PC-9 (cell line): ENCODE results near the gene LBP. TPM values are rescaled to one million over a fixed set of nuclear protein-coding genes. Genes with fewer than 3 reads are reported as not detected.

Experiments used
- BruUV-seq: library from RNA; stranded (reverse); fragments of 400-500 nt; replicated peaks from 2 replicates; lab custom pipeline; 2021; lab: Mats Ljungman, UMichigan
- CTCF ChIA-PET: fragments of 300-600 bp; sonication (Branson Sonifier 250); formaldehyde crosslinking; loops from one replicate; lab custom pipeline; 2022; ENCODE audit warnings: antibody characterized with exemption; lab: Charles Lee
- POLR2A ChIA-PET: fragments of 300-600 bp; sonication (Branson Sonifier 250); formaldehyde crosslinking; loops from one replicate; lab custom pipeline; 2022; ENCODE audit warnings: antibody characterized with exemption; ENCODE audit not compliant: unreplicated experiment; lab: Charles Lee
- DNase-seq, 2 experiments: peaks; one replicate each; pipeline versions ENCODE4 v3.0.0 to v3.0.0-alpha.2; 2015 to 2022; ENCODE audit warnings: mixed read lengths in 1 of 2
- H2AFZ ChIP-seq: fragments of 200-600 bp; sonication (generic); 2 replicates; pipeline ENCODE4 v1.8.1; 2017; ENCODE audit warnings: antibody characterized with exemption
- H3F3A ChIP-seq: fragments of 200-600 bp; sonication (generic); 2 replicates; pipeline ENCODE4 v1.8.1; 2017; ENCODE audit warnings: antibody characterized with exemption, mild to moderate bottlenecking, low read depth; ENCODE audit not compliant: insufficient read depth
- H3K27ac ChIP-seq: fragments of 200-600 bp; sonication (generic); 2 replicates; pipeline ENCODE4 v1.6.1; 2016; ENCODE audit warnings: mixed run types
- H3K27me3 ChIP-seq: fragments of 200-600 bp; sonication (generic); 2 replicates; pipeline ENCODE4 v1.6.1; 2016; ENCODE audit warnings: low read depth, mixed run types; ENCODE audit not compliant: insufficient read depth
- H3K36me3 ChIP-seq: fragments of 200-600 bp; sonication (generic); 2 replicates; pipeline ENCODE4 v1.6.1; 2016; ENCODE audit warnings: low read depth, mixed run types
- H3K4me1 ChIP-seq: fragments of 200-600 bp; sonication (generic); replicated peaks from 2 replicates; pipeline ENCODE4 v1.6.1; 2016; ENCODE audit warnings: mixed run types; ENCODE audit not compliant: insufficient read depth
- H3K4me2 ChIP-seq: fragments of 200-600 bp; sonication (generic); 2 replicates; pipeline ENCODE4 v1.6.1; 2017; ENCODE audit warnings: mixed run types
- H3K4me3 ChIP-seq: fragments of 200-600 bp; sonication (generic); 2 replicates; pipeline ENCODE4 v1.6.1; 2016; ENCODE audit warnings: mixed run types
- H3K79me2 ChIP-seq: fragments of 200-600 bp; sonication (generic); 2 replicates; pipeline ENCODE4 v1.6.1; 2017; ENCODE audit warnings: low read depth, mixed run types
- H3K9me2 ChIP-seq: fragments of 200-600 bp; sonication (generic); 2 replicates; pipeline ENCODE4 v1.8.1; 2017; ENCODE audit warnings: mild to moderate bottlenecking; ENCODE audit not compliant: insufficient read depth
- H3K9me3 ChIP-seq: fragments of 200-600 bp; sonication (generic); 2 replicates; pipeline ENCODE4 v1.8.1; 2016; ENCODE audit warnings: low read depth; ENCODE audit not compliant: insufficient read depth
- H4K20me1 ChIP-seq: fragments of 200-600 bp; sonication (generic); 2 replicates; pipeline ENCODE4 v1.8.1; 2017; ENCODE audit not compliant: insufficient read depth
- EZH2 ChIP-seq: fragments of 200-600 bp; sonication (generic); IDR thresholded peaks from 2 replicates; pipeline ENCODE4 v1.8.0; 2017; ENCODE audit warnings: antibody characterized with exemption, low read depth
- intact Hi-C: fragments of 100-400 bp; cut with micrococcal nuclease; formaldehyde crosslinking; loops from one replicate; pipeline ENCODE4 v1.10.0; 2022; ENCODE audit not compliant: unreplicated experiment
- total RNA-seq: library from RNA; stranded (reverse); gene quantifications from 2 replicates; pipeline ENCODE4 v1.2.3, GENCODE V29; 2021
- TF ChIP-seq, protein P1 (sequence below): fragments of 200-600 bp; sonication (generic); conservative IDR thresholded peaks from 2 replicates; pipeline ENCODE4 v1.6.1; 2017; ENCODE audit warnings: mixed run types, antibody characterized with exemption, mild to moderate bottlenecking, moderate library complexity

The LBP gene
- total RNA-seq, 1 experiment from 2014 or later: not detected

DNA sequence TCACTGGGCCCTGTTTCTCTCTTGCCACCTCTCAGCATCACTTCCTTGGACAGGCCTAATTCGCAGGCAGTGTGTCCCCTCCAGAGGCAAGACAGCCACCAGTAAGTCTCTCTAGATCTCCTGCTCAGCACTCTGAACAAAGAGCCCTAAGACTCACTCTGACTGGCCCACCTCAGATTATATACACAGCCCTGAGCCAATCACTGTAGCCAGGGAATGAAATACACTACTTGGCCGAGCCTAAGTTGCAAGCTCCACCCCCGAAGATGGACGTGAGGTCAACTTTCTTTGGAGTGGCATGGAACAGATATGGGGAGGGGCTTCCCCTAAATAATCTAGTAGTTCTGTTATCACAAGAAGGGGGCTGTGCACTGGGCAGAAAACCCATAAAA is 38.2 kb upstream of the LBP start:
- H3F3A ChIP-seq: 0 out of 2 replicates have a peak, but pooled peaks cover 4% of the 10 kb centered on the region
- H3K4me1 ChIP-seq: no peaks in the 10 kb centered on the region
- no peaks in the 10 kb centered on the region for H4K20me1 ChIP-seq
- H3K36me3 ChIP-seq: no peaks in the 10 kb centered on the region
- ChIA-PET CTCF (no interaction called here), POLR2A (interaction anchor here (0.8 kb wide), 1 partner anchor 167 kb away, joined by 3 read pairs; no protein-coding TSS in a partner anchor)
- H3K27ac ChIP-seq: no peak overlapping the region
- intact Hi-C loops: loop anchor here (5.0 kb wide), 1 partner anchor 76 kb away; no protein-coding TSS in a partner anchor
- no peak overlapping the region for H3K4me2 ChIP-seq
- DNase-seq: no peak
- H3K27me3 ChIP-seq: peaks cover 41% of the 10 kb centered on the region
- BruUV-seq: no TSS peak
- H3K9me3 ChIP-seq: no peaks in the 10 kb centered on the region
- TF ChIP-seq EZH2: no peak
- TF ChIP-seq, protein P1, sequence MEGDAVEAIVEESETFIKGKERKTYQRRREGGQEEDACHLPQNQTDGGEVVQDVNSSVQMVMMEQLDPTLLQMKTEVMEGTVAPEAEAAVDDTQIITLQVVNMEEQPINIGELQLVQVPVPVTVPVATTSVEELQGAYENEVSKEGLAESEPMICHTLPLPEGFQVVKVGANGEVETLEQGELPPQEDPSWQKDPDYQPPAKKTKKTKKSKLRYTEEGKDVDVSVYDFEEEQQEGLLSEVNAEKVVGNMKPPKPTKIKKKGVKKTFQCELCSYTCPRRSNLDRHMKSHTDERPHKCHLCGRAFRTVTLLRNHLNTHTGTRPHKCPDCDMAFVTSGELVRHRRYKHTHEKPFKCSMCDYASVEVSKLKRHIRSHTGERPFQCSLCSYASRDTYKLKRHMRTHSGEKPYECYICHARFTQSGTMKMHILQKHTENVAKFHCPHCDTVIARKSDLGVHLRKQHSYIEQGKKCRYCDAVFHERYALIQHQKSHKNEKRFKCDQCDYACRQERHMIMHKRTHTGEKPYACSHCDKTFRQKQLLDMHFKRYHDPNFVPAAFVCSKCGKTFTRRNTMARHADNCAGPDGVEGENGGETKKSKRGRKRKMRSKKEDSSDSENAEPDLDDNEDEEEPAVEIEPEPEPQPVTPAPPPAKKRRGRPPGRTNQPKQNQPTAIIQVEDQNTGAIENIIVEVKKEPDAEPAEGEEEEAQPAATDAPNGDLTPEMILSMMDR: no peak
- no peaks in the 10 kb centered on the region for H3K79me2 ChIP-seq
- no peak overlapping the region for H2AFZ ChIP-seq
- H3K9me2 ChIP-seq: no peaks in the 10 kb centered on the region
- no peak overlapping the region for H3K4me3 ChIP-seq

DNA sequence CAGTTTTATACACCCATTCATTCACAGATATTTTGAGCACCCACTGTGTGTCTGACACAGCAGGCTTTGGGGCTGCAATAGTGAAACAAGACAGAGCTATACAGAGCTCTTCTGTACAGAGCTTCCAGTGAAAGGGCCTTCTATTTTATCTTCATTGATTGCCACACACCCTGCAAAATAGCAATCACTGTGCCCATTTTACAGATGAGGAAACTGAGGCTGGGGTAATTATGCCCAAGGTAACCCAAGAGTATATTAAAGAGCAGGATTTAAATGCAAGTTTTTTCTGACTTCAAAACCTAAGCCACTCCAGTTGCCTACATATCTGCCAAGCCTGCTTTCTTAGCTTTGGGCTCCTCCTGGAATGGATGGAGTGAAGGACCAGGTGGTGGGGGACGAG is 37.8 kb upstream of the LBP start:
- TF ChIP-seq, protein P1: no peak
- no TSS peak for BruUV-seq
- no peak overlapping the region for H3K4me2 ChIP-seq
- H3K9me3 ChIP-seq: no peaks in the 10 kb centered on the region
- no peaks in the 10 kb centered on the region for H4K20me1 ChIP-seq
- H3K36me3 ChIP-seq: no peaks in the 10 kb centered on the region
- H3K4me3 ChIP-seq: no peak overlapping the region
- H3F3A ChIP-seq: 0 out of 2 replicates have a peak, but pooled peaks cover under 1% of the 10 kb centered on the region
- no peaks in the 10 kb centered on the region for H3K79me2 ChIP-seq
- intact Hi-C loops: loop anchor here (5.0 kb wide), 1 partner anchor 76 kb away; no protein-coding TSS in a partner anchor
- no peak overlapping the region for H2AFZ ChIP-seq
- no peaks in the 10 kb centered on the region for H3K4me1 ChIP-seq
- ChIA-PET CTCF (no interaction called here), POLR2A (no interaction called here)
- no peak overlapping the region for H3K27ac ChIP-seq
- H3K27me3 ChIP-seq: peaks cover 37% of the 10 kb centered on the region
- DNase-seq: no peak
- H3K9me2 ChIP-seq: no peaks in the 10 kb centered on the region

DNA sequence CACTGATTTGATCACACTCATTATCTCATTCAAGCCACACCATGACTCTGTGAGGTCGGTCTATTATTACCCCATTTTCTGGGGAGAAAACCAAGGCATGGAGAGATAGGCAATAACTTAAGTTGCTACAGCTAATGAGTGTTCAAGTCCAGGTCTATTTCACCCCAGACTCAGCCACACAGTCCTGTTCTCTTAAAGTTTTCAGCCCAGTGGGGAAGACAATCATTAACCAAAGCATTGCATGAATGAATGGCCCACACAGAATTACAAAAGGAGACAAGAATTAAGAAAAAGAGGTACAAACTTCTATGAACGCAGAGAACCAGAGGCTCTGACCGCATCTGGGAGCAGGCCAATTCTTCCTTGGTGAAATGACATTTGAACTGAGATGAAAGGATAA is 35.2 kb upstream of the LBP start:
- no peak overlapping the region for H3K4me3 ChIP-seq
- no peak for TF ChIP-seq EZH2
- TF ChIP-seq, protein P1: no peak
- no peaks in the 10 kb centered on the region for H3K4me1 ChIP-seq
- peaks cover 38% of the 10 kb centered on the region for H3K27me3 ChIP-seq
- H3K79me2 ChIP-seq: no peaks in the 10 kb centered on the region
- no peaks in the 10 kb centered on the region for H3F3A ChIP-seq
- no peak overlapping the region for H3K27ac ChIP-seq
- ChIA-PET POLR2A (no interaction called here), CTCF (no interaction called here)
- BruUV-seq: no TSS peak
- no peaks in the 10 kb centered on the region for H3K9me2 ChIP-seq
- no peak overlapping the region for H2AFZ ChIP-seq
- no peak overlapping the region for H3K4me2 ChIP-seq
- intact Hi-C loops: no loop called here
- H3K9me3 ChIP-seq: no peaks in the 10 kb centered on the region
- H3K36me3 ChIP-seq: no peaks in the 10 kb centered on the region
- DNase-seq: no peak
- no peaks in the 10 kb centered on the region for H4K20me1 ChIP-seq
